ENCODE results near the gene NEXN. TPM values are rescaled to one million over a fixed set of nuclear protein-coding genes. Genes with fewer than 3 reads are reported as not detected.
A peak's percentile ranks its signal among the peaks of the same experiment; 100 is the strongest.

Gene NEXN
- total RNA-seq, 3 donors from 2014 or later, result 12.8 to 18.4 (median 17.3) TPM

- H3K4me1 ChIP-seq, result no peaks in the 10 kb centered on the region
- TF ChIP-seq POLR2AphosphoS5 (IDR thresholded peaks at IDR 0.05) (no peak), CTCF (IDR thresholded peaks at IDR 0.05) (no peak), POLR2A (IDR thresholded peaks at IDR 0.05) (no peak)
- H3K36me3 ChIP-seq, result no peaks in the 10 kb centered on the region
- no peak overlapping the region for H3K4me3 ChIP-seq
- DNase-seq (ENCODE audit: low spot score in 2 of 2), result no peak
- no peaks in the 10 kb centered on the region for H3K9me3 ChIP-seq
- H3K27me3 ChIP-seq, result no peaks in the 10 kb centered on the region
- no peak overlapping the region for H3K27ac ChIP-seq
- intact Hi-C loops (cut with DNase I; ENCODE audit: low total_unique reads), result no loop called here
These were observed 37.1 kb downstream of the NEXN start for GRCh38 chr1:77925518-77925917.

GRCh38 chr1:77925956-77926355, 37.5 kb downstream of the NEXN start:
- intact Hi-C loops (cut with DNase I; ENCODE audit: low total_unique reads), result no loop called here
- TF ChIP-seq POLR2A (IDR thresholded peaks at IDR 0.05), result no peak
- TF ChIP-seq CTCF (IDR thresholded peaks at IDR 0.05), result no peak
- no peak for TF ChIP-seq POLR2AphosphoS5 (IDR thresholded peaks at IDR 0.05)
- DNase-seq (ENCODE audit: low spot score in 2 of 2), result no peak

GRCh38 chr1:77926561-77927357, 38.3 kb downstream of the NEXN start:
- no peak for TF ChIP-seq CTCF (IDR thresholded peaks at IDR 0.05)
- no peak for TF ChIP-seq POLR2AphosphoS5 (IDR thresholded peaks at IDR 0.05)
- TF ChIP-seq POLR2A (IDR thresholded peaks at IDR 0.05), result no peak
- no peak for DNase-seq (ENCODE audit: low spot score in 2 of 2)
- Histone ChIP-seq H3K4me1 (no peaks in the 10 kb centered on the region), H3K27me3 (no peaks in the 10 kb centered on the region), H3K36me3 (no peaks in the 10 kb centered on the region), H3K27ac (no peak overlapping the region), H3K9me3 (no peaks in the 10 kb centered on the region), H3K4me3 (peak overlapping the region in 1 of 3 donors; percentile 22)
- intact Hi-C loops (cut with DNase I; ENCODE audit: low total_unique reads), result no loop called here

More at GRCh38 chr1:77925956-77926355, 37.5 kb downstream of the NEXN start:
- no peaks in the 10 kb centered on the region for H3K9me3 ChIP-seq
- H3K27me3 ChIP-seq, result no peaks in the 10 kb centered on the region
- no peaks in the 10 kb centered on the region for H3K4me1 ChIP-seq
- H3K27ac ChIP-seq, result no peak overlapping the region
- no peak overlapping the region for H3K4me3 ChIP-seq
- H3K36me3 ChIP-seq, result no peaks in the 10 kb centered on the region

GRCh38 chr1:77927414-77927813, 39.0 kb downstream of the NEXN start:
- no peak for DNase-seq (ENCODE audit: low spot score in 2 of 2)
- H3K36me3 ChIP-seq, result no peaks in the 10 kb centered on the region
- TF ChIP-seq POLR2A (IDR thresholded peaks at IDR 0.05), result no peak
- TF ChIP-seq POLR2AphosphoS5 (IDR thresholded peaks at IDR 0.05), result no peak
- TF ChIP-seq CTCF (IDR thresholded peaks at IDR 0.05), result no peak
- no peak overlapping the region for H3K27ac ChIP-seq
- H3K4me3 ChIP-seq, result no peak overlapping the region
- H3K4me1 ChIP-seq, result no peaks in the 10 kb centered on the region
- intact Hi-C loops (cut with DNase I; ENCODE audit: low total_unique reads), result no loop called here
- no peaks in the 10 kb centered on the region for H3K9me3 ChIP-seq
- no peaks in the 10 kb centered on the region for H3K27me3 ChIP-seq

- Histone ChIP-seq H3K36me3 (no peaks in the 10 kb centered on the region), H3K4me3 (no peak overlapping the region), H3K9me3 (no peaks in the 10 kb centered on the region), H3K27ac (no peak overlapping the region), H3K4me1 (no peaks in the 10 kb centered on the region), H3K27me3 (no peaks in the 10 kb centered on the region)
- DNase-seq (ENCODE audit: low spot score in 2 of 2), result no peak
- intact Hi-C loops (cut with DNase I; ENCODE audit: low total_unique reads), result no loop called here
- TF ChIP-seq POLR2AphosphoS5 (IDR thresholded peaks at IDR 0.05), result no peak
These were observed 41.4 kb downstream of the NEXN start for GRCh38 chr1:77929806-77930205.

Measured in breast epithelium (tissue), 4 donors.